CD14-positive monocyte (primary cell): ENCODE data around the gene BAZ2B. TPM values are rescaled to one million over a fixed set of nuclear protein-coding genes. Genes with fewer than 3 reads are reported as not detected.

Experiments
- DNase-seq, 3 donors: peaks; one replicate each; pipeline ENCODE4 v3.0.0-alpha.2; 2011 to 2022
- H2AFZ ChIP-seq: 2 replicates; pipeline ENCODE4 v1.6.0; 2012; ENCODE audit warnings: mild to moderate bottlenecking, low read depth, low read length, inconsistent platforms; ENCODE audit not compliant: insufficient read depth, poor library complexity, severe bottlenecking
- H3K27ac ChIP-seq, 2 donors: 1 replicate in 1 of 2; 2 replicates in 1 of 2; pipeline ENCODE4 v1.5.1; 2012 to 2013; ENCODE audit warnings: low read length in 2 of 2, control low read depth in 1 of 2, inconsistent platforms in 1 of 2, low read depth in 1 of 2, mild to moderate bottlenecking in 1 of 2
- H3K27me3 ChIP-seq, 2 donors: one replicate each; pipeline versions ENCODE4 v1.6.0 to v1.6.1; 2011 to 2013; ENCODE audit warnings: low read length in 2 of 2; ENCODE audit not compliant: control insufficient read depth in 2 of 2, insufficient read depth in 2 of 2
- H3K36me3 ChIP-seq, 2 donors: replicated peaks in 1 of 2; 1 replicate in 1 of 2; 2 replicates in 1 of 2; pipeline versions ENCODE4 v1.5.1 to v1.6.1; 2012 to 2013; ENCODE audit warnings: low read length in 2 of 2, control low read depth in 1 of 2, inconsistent platforms in 1 of 2, mild to moderate bottlenecking in 1 of 2; ENCODE audit not compliant: insufficient read depth in 2 of 2, control insufficient read depth in 1 of 2
- H3K4me1 ChIP-seq, 2 donors: 1 replicate in 1 of 2; 2 replicates in 1 of 2; pipeline versions ENCODE4 v1.5.1 to v1.6.1; 2012 to 2013; ENCODE audit warnings: low read length in 2 of 2, control low read depth in 1 of 2, inconsistent platforms in 1 of 2, mild to moderate bottlenecking in 1 of 2, moderate library complexity in 1 of 2; ENCODE audit not compliant: insufficient read depth in 2 of 2, control insufficient read depth in 1 of 2
- H3K4me2 ChIP-seq: replicated peaks from 2 replicates; pipeline ENCODE3; 2012; ENCODE audit warnings: low read length, moderate library complexity, mild to moderate bottlenecking; ENCODE audit not compliant: poor library complexity, severe bottlenecking; ENCODE audit errors: extremely low read depth
- H3K4me3 ChIP-seq, 3 experiments: fragments of 200-600 bp in 1 of 3; sonication (generic) in 1 of 3; replicated peaks in 1 of 3; 1 replicate in 2 of 3; 2 replicates in 1 of 3; pipeline ENCODE4 v1.5.1; 2011 to 2013; ENCODE audit warnings: low read length in 3 of 3, mild to moderate bottlenecking in 3 of 3, control low read depth in 2 of 3, low read depth in 2 of 3, inconsistent platforms in 1 of 3, moderate library complexity in 1 of 3
- H3K79me2 ChIP-seq: 2 replicates; pipeline ENCODE4 v1.6.0; 2012; ENCODE audit warnings: mild to moderate bottlenecking, control low read depth, inconsistent platforms, low read length, moderate library complexity; ENCODE audit not compliant: insufficient read depth
- H3K9ac ChIP-seq: 2 replicates; pipeline ENCODE4 v1.6.0; 2017; ENCODE audit warnings: low read length, mild to moderate bottlenecking; ENCODE audit not compliant: insufficient read depth, poor library complexity, severe bottlenecking
- H3K9me3 ChIP-seq, 2 donors: replicated peaks in 1 of 2; 1 replicate in 1 of 2; 2 replicates in 1 of 2; pipeline versions ENCODE4 v1.5.1 to v1.6.1; 2012 to 2013; ENCODE audit warnings: low read length in 2 of 2, control low read depth in 1 of 2; ENCODE audit not compliant: control insufficient read depth in 1 of 2, insufficient read depth in 1 of 2
- H4K20me1 ChIP-seq: 2 replicates; pipeline ENCODE4 v1.6.0; 2012; ENCODE audit warnings: mild to moderate bottlenecking, low read length, control low read depth, moderate library complexity; ENCODE audit not compliant: insufficient read depth
- H3K27ac Mint-ChIP-seq, 7 donors: one replicate each; pipeline ENCODE4 v1.8.0; 2020; ENCODE audit warnings: mild to moderate bottlenecking in 7 of 7, mixed read lengths in 7 of 7, moderate library complexity in 6 of 7, inconsistent platforms in 2 of 7
- H3K27me3 Mint-ChIP-seq, 3 donors: one replicate each; pipeline ENCODE4 v1.8.0; 2021 to 2022; ENCODE audit warnings: low read depth in 3 of 3, mild to moderate bottlenecking in 3 of 3, mixed read lengths in 3 of 3, moderate library complexity in 3 of 3, inconsistent platforms in 1 of 3
- H3K36me3 Mint-ChIP-seq, 2 donors: one replicate each; pipeline ENCODE4 v1.8.0; 2020; ENCODE audit warnings: mixed read lengths in 2 of 2, inconsistent platforms in 1 of 2, mild to moderate bottlenecking in 1 of 2
- H3K4me1 Mint-ChIP-seq: one replicate; pipeline ENCODE4 v1.8.0; 2020; ENCODE audit warnings: mild to moderate bottlenecking, mixed read lengths
- H3K4me3 Mint-ChIP-seq, 2 donors: one replicate each; pipeline ENCODE4 v1.8.0; 2020; ENCODE audit warnings: mild to moderate bottlenecking in 2 of 2, mixed read lengths in 2 of 2, moderate library complexity in 1 of 2
- H3K9me3 Mint-ChIP-seq, 7 donors: one replicate each; pipeline ENCODE4 v1.8.0; 2020 to 2022; ENCODE audit warnings: mixed read lengths in 7 of 7, mild to moderate bottlenecking in 6 of 7, moderate library complexity in 6 of 7, inconsistent platforms in 2 of 7
- CTCF ChIP-seq: fragments of 200-600 bp; IDR thresholded peaks from one replicate; pipeline ENCODE4 v1.8.0; 2022; ENCODE audit warnings: antibody characterized with exemption, mild to moderate bottlenecking
- WGBS: methylation state at CpG from one replicate; pipeline ENCODE4 v1.1.5; 2013; ENCODE audit warnings: missing lambda C conversion rate; ENCODE audit not compliant: insufficient coverage; 5-methylcytosine and 5-hydroxymethylcytosine counted together
- intact Hi-C, 2 donors: fragments of 100-400 bp; cut with micrococcal nuclease; formaldehyde crosslinking; loops; one replicate each; pipeline versions ENCODE4 v1.15.0 to v1.15.1; 2023
- polyA plus RNA-seq, 3 donors: library from polyadenylated mRNA; depleted of rRNA in 1 of 3; unstranded in 2 of 3; stranded (reverse) in 1 of 3; fragments of 300-500 nt in 2 of 3; fragments of >200 nt in 1 of 3; fragmentation: Illumina TruSeq in 2 of 3; gene quantifications; 1 replicate in 2 of 3; 2 replicates in 1 of 3; pipeline ENCODE4 v1.2.3, GENCODE V29; 2012 to 2021

BAZ2B gene
- polyA plus RNA-seq, 3 donors: 12.9 to 34.2 (median 31.6) TPM

GRCh38 chr2:159475793-159476192 is 140.6 kb downstream of the BAZ2B start:
- H3K27ac ChIP-seq: no peak overlapping the region
- H3K4me2 ChIP-seq: no peak overlapping the region
- H4K20me1 ChIP-seq: peaks cover 22% of the 10 kb centered on the region
- WGBS: 98% methylated on average over 4 of the region's 4 CpGs
- Mint-ChIP-seq H3K9me3 (peaks cover 0 to 19% (median 5%) of the 10 kb centered on the region in 7 donors), H3K27me3 (no peaks in the 10 kb centered on the region), H3K27ac (no peak overlapping the region), H3K4me3 (no peak overlapping the region), H3K36me3 (peaks cover 28 to 50% of the 10 kb centered on the region in 2 donors), H3K4me1 (no peaks in the 10 kb centered on the region)
- intact Hi-C loops: no loop called here
- no peaks in the 10 kb centered on the region for H3K4me1 ChIP-seq
- H3K79me2 ChIP-seq: peaks cover 14% of the 10 kb centered on the region
- no peaks in the 10 kb centered on the region for H3K27me3 ChIP-seq
- TF ChIP-seq CTCF: no peak
- peaks cover 31 to 58% of the 10 kb centered on the region in 2 donors for H3K36me3 ChIP-seq
- no peak overlapping the region for H3K4me3 ChIP-seq
- no peak overlapping the region for H2AFZ ChIP-seq
- no peaks in the 10 kb centered on the region for H3K9me3 ChIP-seq
- no peak overlapping the region for H3K9ac ChIP-seq
- DNase-seq: no peak

GRCh38 chr2:159471340-159471739 is 145.0 kb downstream of the BAZ2B start:
- peaks cover 9% of the 10 kb centered on the region for H3K79me2 ChIP-seq
- Mint-ChIP-seq H3K36me3 (peaks cover 26 to 65% of the 10 kb centered on the region in 2 donors), H3K27ac (peak overlapping the region in 3 of 7 donors; percentile 2 to 31 (median 4)), H3K4me3 (no peak overlapping the region), H3K9me3 (peaks cover 0 to 18% (median 8%) of the 10 kb centered on the region in 7 donors), H3K27me3 (no peaks in the 10 kb centered on the region), H3K4me1 (no peaks in the 10 kb centered on the region)
- H3K9me3 ChIP-seq: peaks cover 0 to 8% of the 10 kb centered on the region in 2 donors
- 100% methylated on average over 2 of the region's 2 CpGs for WGBS
- H4K20me1 ChIP-seq: peaks cover 38% of the 10 kb centered on the region
- no peak for DNase-seq
- H3K4me2 ChIP-seq: no peak overlapping the region
- H3K4me3 ChIP-seq: no peak overlapping the region
- TF ChIP-seq CTCF: no peak
- no peak overlapping the region for H3K9ac ChIP-seq
- H3K27me3 ChIP-seq: no peaks in the 10 kb centered on the region
- no peak overlapping the region for H2AFZ ChIP-seq
- intact Hi-C loops: no loop called here
- peak overlapping the region in 1 of 2 donors; percentile 31 for H3K27ac ChIP-seq
- no peaks in the 10 kb centered on the region for H3K4me1 ChIP-seq
- peaks cover 12 to 42% of the 10 kb centered on the region in 2 donors for H3K36me3 ChIP-seq
